ENCODE data around the gene SUPT4H1. TPM values are rescaled to one million over a fixed set of nuclear protein-coding genes. Genes with fewer than 3 reads are reported as not detected.

SUPT4H1 gene
- total RNA-seq, 1 experiment from 2014 or later: 109 TPM

GRCh38 chr17:58314706-58315015 lies 37.3 kb downstream of the SUPT4H1 start:
- no peak overlapping the region for H4K8ac ChIP-seq (replicated peaks; ENCODE audit: insufficient read length, low read depth, low read length)
- H3K4ac ChIP-seq (ENCODE audit: low read depth, low read length): no peak overlapping the region
- no CpG with 5 or more reads among the region's 6 CpGs for WGBS (ENCODE audit: extremely low coverage, insufficient read length, low lambda C conversion rate)
- no peak overlapping the region for H3K23ac ChIP-seq (ENCODE audit: insufficient read length, low read depth, low read length)
- H4K5ac ChIP-seq (ENCODE audit: insufficient read length, low read depth, low read length): no peak overlapping the region
- H2AFZ ChIP-seq (ENCODE audit: low read length): no peak overlapping the region
- no peaks in the 10 kb centered on the region for H3K9me3 Mint-ChIP-seq
- H3K36me3 Mint-ChIP-seq (ENCODE audit: insufficient read depth in 1 of 3, low read depth in 3 of 3): no peaks in the 10 kb centered on the region
- no peak overlapping the region for H3K9ac ChIP-seq (ENCODE audit: extremely low read depth, insufficient read length, low read length)
- no peak overlapping the region for H2AK5ac ChIP-seq (ENCODE audit: insufficient read length, low read length)
- no peaks in the 10 kb centered on the region for H3K4me1 ChIP-seq (ENCODE audit: insufficient read depth, low read length)
- peaks cover 3% of the 10 kb centered on the region for H3K27me3 Mint-ChIP-seq (ENCODE audit: low read depth)
- no peak overlapping the region for H4K91ac ChIP-seq (ENCODE audit: insufficient read length, low read depth, low read length)
- H3K27ac Mint-ChIP-seq: no peak overlapping the region; a peak in 2 of 7 replicates
- H2BK5ac ChIP-seq (ENCODE audit: insufficient read length, low read length): no peak overlapping the region
- no peaks in the 10 kb centered on the region for H3K79me2 ChIP-seq (ENCODE audit: insufficient read depth, low read length)
- no peak overlapping the region for H3K56ac ChIP-seq (ENCODE audit: insufficient read length, low read depth, low read length)
- no peak for TF ChIP-seq CTCF (conservative IDR thresholded peaks at IDR 0.05)
- peaks cover 3 to 12% of the 10 kb centered on the region in 2 experiments; a peak in 3 of 4 replicates for H3K4me1 Mint-ChIP-seq
- H2BK120ac ChIP-seq (ENCODE audit: low read depth, low read length, poor library complexity, severe bottlenecking): no peak overlapping the region
- no peaks in the 10 kb centered on the region for H4K20me1 ChIP-seq (ENCODE audit: control insufficient read depth, insufficient read depth, insufficient read length)
- no peaks in the 10 kb centered on the region for H3K9me3 ChIP-seq (ENCODE audit: control insufficient read depth, low read depth, low read length)
- H3K27me3 ChIP-seq (ENCODE audit: insufficient read depth, low read length): no peaks in the 10 kb centered on the region
- no peak overlapping the region for H3K14ac ChIP-seq (ENCODE audit: insufficient read depth, low read length)
- H3T11ph ChIP-seq (ENCODE audit: low read length): no peak overlapping the region
- H3K4me2 ChIP-seq (ENCODE audit: insufficient read depth, insufficient read length, low read length): no peak overlapping the region
- H3K79me1 ChIP-seq (ENCODE audit: insufficient read depth, low read depth, low read length, poor library complexity, severe bottlenecking): no peaks in the 10 kb centered on the region
- no peak overlapping the region for H3K18ac ChIP-seq (ENCODE audit: insufficient read length, low read depth, low read length)
- H3K27ac ChIP-seq (ENCODE audit: insufficient read length, low read depth, low read length): no peak overlapping the region
- no peaks in the 10 kb centered on the region for H3K23me2 ChIP-seq (ENCODE audit: insufficient read length, low read depth, low read length, poor library complexity, severe bottlenecking)
- H2BK20ac ChIP-seq (ENCODE audit: low read depth, low read length, poor library complexity, severe bottlenecking): no peak overlapping the region
- no peak overlapping the region for H2BK12ac ChIP-seq (ENCODE audit: insufficient read length, low read depth, low read length)
- no peak overlapping the region for H2BK15ac ChIP-seq (ENCODE audit: low read depth, low read length)
- no peak for DNase-seq
- H3K4me3 Mint-ChIP-seq: no peak overlapping the region

Data from H9 (cell line).